ENCODE data around the gene PCDHGB4.
"Not testable (repeated sequence)": the region's sequence is repeated elsewhere in the genome, so short reads cannot be mapped to it uniquely, and the experiment has no call there.

Gene PCDHGB4

DNA sequence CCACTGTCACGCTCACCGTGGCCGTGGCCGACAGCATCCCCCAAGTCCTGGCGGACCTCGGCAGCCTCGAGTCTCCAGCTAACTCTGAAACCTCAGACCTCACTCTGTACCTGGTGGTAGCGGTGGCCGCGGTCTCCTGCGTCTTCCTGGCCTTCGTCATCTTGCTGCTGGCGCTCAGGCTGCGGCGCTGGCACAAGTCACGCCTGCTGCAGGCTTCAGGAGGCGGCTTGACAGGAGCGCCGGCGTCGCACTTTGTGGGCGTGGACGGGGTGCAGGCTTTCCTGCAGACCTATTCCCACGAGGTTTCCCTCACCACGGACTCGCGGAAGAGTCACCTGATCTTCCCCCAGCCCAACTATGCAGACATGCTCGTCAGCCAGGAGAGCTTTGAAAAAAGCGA, 45.2 kb downstream of the PCDHGB4 start:
- not testable (repeated sequence) for DNase-seq

DNA sequence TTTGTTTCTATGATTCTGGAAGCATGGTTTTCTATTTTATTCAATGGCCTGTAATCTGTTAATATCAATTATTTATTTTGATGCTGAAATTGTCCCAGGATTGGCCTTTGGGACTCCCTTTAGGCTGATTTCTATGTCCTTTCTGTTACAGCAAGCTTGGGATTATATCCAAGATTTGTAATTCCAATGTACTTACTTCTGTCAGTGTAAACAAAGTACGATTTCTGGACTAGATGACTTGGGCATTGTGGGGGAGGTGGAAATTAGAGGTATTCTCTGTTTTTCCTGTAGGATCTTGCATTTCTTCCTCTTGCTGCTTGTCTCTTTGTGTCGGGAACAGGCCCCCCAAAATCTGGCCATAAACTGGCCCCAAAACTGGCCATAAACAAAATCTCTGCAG, 46.5 kb downstream of the PCDHGB4 start:
- no peak for DNase-seq

DNA sequence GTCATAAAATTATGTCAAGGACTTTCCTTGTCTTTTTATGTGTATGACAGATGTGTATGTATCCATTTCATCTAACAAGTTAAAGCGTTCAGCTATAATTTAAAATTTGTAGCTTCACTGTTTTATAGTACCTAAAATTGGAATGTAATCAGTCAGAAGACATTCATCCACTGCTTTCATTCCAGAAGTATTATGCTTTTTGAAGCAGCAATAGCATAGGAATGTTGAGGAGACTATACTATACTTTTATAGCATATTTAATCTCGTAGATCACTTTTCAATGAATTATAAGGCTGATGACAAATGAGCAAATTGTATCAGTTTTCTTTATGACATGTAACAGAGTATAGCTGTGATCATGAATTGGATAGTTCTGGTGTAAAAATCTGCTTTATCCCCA, 49.7 kb downstream of the PCDHGB4 start:
- DNase-seq, result no peak

DNA sequence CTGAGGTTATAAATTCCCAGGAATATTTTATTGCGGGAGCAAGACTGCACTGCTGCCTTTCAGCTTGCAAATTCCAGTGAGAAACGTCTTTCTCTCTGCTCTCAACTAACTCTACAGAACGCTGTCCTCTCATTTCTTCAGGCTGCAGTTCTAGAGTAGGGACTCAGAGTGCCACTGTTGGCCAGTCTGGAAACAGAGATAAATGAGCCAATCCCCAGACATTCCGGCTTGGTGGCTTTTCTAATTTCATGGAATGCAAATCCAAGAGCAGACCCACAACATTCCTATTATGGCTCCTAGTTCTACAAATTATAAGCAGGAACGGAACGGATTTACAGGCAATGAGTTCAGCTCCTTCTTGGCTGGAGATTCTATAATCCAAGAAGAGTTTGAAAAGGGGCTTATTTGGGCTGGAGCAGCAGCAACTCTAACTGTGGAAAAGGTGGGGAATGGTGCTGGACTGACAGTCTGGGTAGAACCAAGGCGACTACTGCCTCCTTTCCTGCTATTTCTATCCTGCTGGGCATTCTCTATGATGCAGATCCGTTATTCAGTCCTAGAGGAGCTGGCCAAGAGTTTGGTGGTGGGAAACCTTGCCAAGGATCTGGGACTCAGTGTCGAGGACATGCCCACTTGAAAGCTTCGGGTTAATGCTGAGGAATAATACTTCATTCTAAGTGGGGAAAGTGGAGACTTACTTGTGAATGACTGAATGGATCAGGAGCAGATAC, 52.1 kb downstream of the PCDHGB4 start:
- DNase-seq, result no peak

Measured in DMS79 (cell line).